SH-SY5Y (cell line): ENCODE measurements around the gene RAI14.

Source experiments
- GATA2 ChIP-seq: IDR thresholded peaks from 2 replicates; pipeline ENCODE4 v1.6.1; 2011; ENCODE audit warnings: mild to moderate bottlenecking, low read depth, low read length
- GATA3 ChIP-seq: IDR thresholded peaks from 2 replicates; pipeline ENCODE4 v1.6.1; 2011; ENCODE audit warnings: low read depth, mild to moderate bottlenecking, low read length, moderate library complexity

GRCh38 chr5:34750206-34750605, 94.1 kb downstream of the RAI14 start:
- TF ChIP-seq GATA3 (no peak), GATA2 (no peak)
